HepG2 (cell line): ENCODE data around the gene CTNNBL1. TPM values are rescaled to one million over a fixed set of nuclear protein-coding genes. Genes with fewer than 3 reads are reported as not detected.
"Not testable (repeated sequence)": the region's sequence is repeated elsewhere in the genome, so short reads cannot be mapped to it uniquely, and the experiment has no call there.

Source experiments
- ATAC-seq: fragments of 200-7000 bp; cut with Tn5 transposase; 3 replicates; pipeline ENCODE4 v1.9.1; 2020; ENCODE audit warnings: mild to moderate bottlenecking, moderate library complexity
- BruUV-seq: library from RNA; stranded (reverse); fragments of 400-500 nt; replicated peaks from 2 replicates; lab custom pipeline; 2021; lab: Mats Ljungman, UMichigan
- CTCF ChIA-PET: fragments of 300-600 bp; formaldehyde crosslinking; extraction: SDS; loops from one replicate; lab custom pipeline; 2021; ENCODE audit warnings: low total read pairs, inconsistent platforms, low intra/inter-chr PET ratio; lab: Yijun Ruan, JAX
- POLR2A ChIA-PET: fragments of 350-600 bp; sonication (Branson Sonifier 250); formaldehyde crosslinking; loops from one replicate; lab custom pipeline; 2020; ENCODE audit warnings: antibody characterized with exemption, inconsistent platforms; lab: Yijun Ruan, JAX
- DNase-seq: peaks from one replicate; pipeline ENCODE4 v3.0.0-alpha.2; 2015; ENCODE audit warnings: low spot score
- FAIRE-seq: peaks from 3 replicates; lab custom pipeline; 2011; peaks lifted over from hg19 to GRCh38; lab: Jason Lieb, UNC
- H2AFZ ChIP-seq: one replicate; pipeline ENCODE4 v1.6.1; 2011; ENCODE audit warnings: low read length, inconsistent platforms
- H3K27ac ChIP-seq: fragments of 300-600 bp; 3 replicates; pipeline ENCODE4 v1.8.0; 2011; ENCODE audit warnings: mixed run types, mild to moderate bottlenecking, mixed read lengths, low read length, inconsistent platforms; ENCODE audit not compliant: insufficient read depth; ENCODE audit errors: extremely low read length
- H3K27me3 ChIP-seq, 2 experiments: fragments of 200-600 bp in 1 of 2; 2 replicates in 1 of 2; 3 replicates in 1 of 2; pipeline versions ENCODE4 v1.6.0 to v1.8.0; 2011; ENCODE audit warnings: low read length in 2 of 2, mild to moderate bottlenecking in 2 of 2, moderate library complexity in 2 of 2, inconsistent platforms in 1 of 2; ENCODE audit not compliant: insufficient read depth in 2 of 2, control insufficient read depth in 1 of 2
- H3K36me3 ChIP-seq, 2 experiments: fragments of 200-600 bp in 1 of 2; replicated peaks in 1 of 2; 2 replicates in 1 of 2; 3 replicates in 1 of 2; pipeline versions ENCODE4 v1.5.1 to v1.8.0; 2011; ENCODE audit warnings: low read length in 2 of 2, inconsistent platforms in 1 of 2; ENCODE audit not compliant: insufficient read depth in 2 of 2, control insufficient read depth in 1 of 2
- H3K4me1 ChIP-seq: 2 replicates; pipeline ENCODE4 v1.5.1; 2012; ENCODE audit warnings: low read length, inconsistent platforms; ENCODE audit not compliant: insufficient read depth
- H3K4me2 ChIP-seq: 2 replicates; pipeline ENCODE4 v1.6.0; 2011; ENCODE audit warnings: low read depth, low read length, inconsistent platforms
- H3K4me3 ChIP-seq, 3 experiments: fragments of 200-600 bp in 1 of 3; sonication (generic), shearing (Covaris generic) in 1 of 3; replicated peaks in 1 of 3; 2 replicates each; pipeline ENCODE4 v1.5.1; 2011 to 2016; ENCODE audit warnings: low read length in 3 of 3, inconsistent platforms in 2 of 3, low read depth in 2 of 3, mild to moderate bottlenecking in 2 of 3, control low read depth in 1 of 3, mixed read lengths in 1 of 3; ENCODE audit not compliant: insufficient read depth in 1 of 3
- H3K79me2 ChIP-seq: one replicate; pipeline ENCODE4 v1.6.1; 2011; ENCODE audit warnings: low read length, inconsistent platforms; ENCODE audit not compliant: insufficient read depth
- H3K9ac ChIP-seq: 2 replicates; pipeline ENCODE4 v1.6.0; 2011; ENCODE audit warnings: mild to moderate bottlenecking, low read depth, low read length, inconsistent platforms; ENCODE audit not compliant: insufficient read depth
- H3K9me3 ChIP-seq: 2 replicates; pipeline ENCODE4 v1.5.1; 2012; ENCODE audit warnings: mild to moderate bottlenecking, low read length
- H4K20me1 ChIP-seq: 2 replicates; pipeline ENCODE4 v1.6.0; 2011; ENCODE audit warnings: inconsistent platforms, mild to moderate bottlenecking, low read length, moderate library complexity; ENCODE audit not compliant: insufficient read depth
- NFE2 ChIP-seq: sonication (generic); formaldehyde crosslinking; IDR thresholded peaks from 2 replicates; pipeline ENCODE4 v1.4.0; 2020; ENCODE audit warnings: missing genetic modification reagents
- RARG ChIP-seq: sonication (generic); formaldehyde crosslinking; IDR thresholded peaks from 2 replicates; pipeline ENCODE4 v1.4.0; 2020; ENCODE audit warnings: low read depth, mild to moderate bottlenecking, missing genetic modification reagents
- ZNF614 ChIP-seq: IDR thresholded peaks from 2 replicates; pipeline ENCODE4 v1.6.1; 2018; ENCODE audit warnings: missing biosample characterization, missing genetic modification reagents, inconsistent platforms, borderline replicate concordance
- ZNF772 ChIP-seq: sonication (generic); formaldehyde crosslinking; IDR thresholded peaks from 2 replicates; pipeline ENCODE4 v1.5.0; 2020; ENCODE audit warnings: mild to moderate bottlenecking, missing genetic modification reagents
- WGBS: methylation state at CpG from one replicate; pipeline ENCODE4 v1.1.6; 2017; ENCODE audit warnings: low lambda C conversion rate; 5-methylcytosine and 5-hydroxymethylcytosine counted together
- in situ Hi-C: cut with HindIII; loops from 2 replicates; pipeline ENCODE4 v1.10.0; 2017; ENCODE audit warnings: low pct_unique_long_range_greater_than_20kb; ENCODE audit not compliant: extremely low pct_ligation_motif_present
- intact Hi-C: fragments of 100-400 bp; cut with micrococcal nuclease; formaldehyde crosslinking; loops from one replicate; pipeline ENCODE4 v1.10.0; 2022; ENCODE audit not compliant: unreplicated experiment
- polyA plus RNA-seq, 8 experiments: library from polyadenylated mRNA; depleted of rRNA in 3 of 8; stranded (reverse) in 7 of 8; unstranded in 1 of 8; fragments of >200 nt; fragmentation: Illumina TruSeq in 4 of 8; extraction: Trizol in 4 of 8; gene quantifications; 2 replicates each; pipeline versions ENCODE4 v1.2.1 to v1.2.3, GENCODE V29; 2011 to 2016; ENCODE audit warnings: low read depth in 4 of 8, missing spikeins in 1 of 8, mixed read lengths in 1 of 8; ENCODE audit not compliant: insufficient read depth in 1 of 8
- total RNA-seq, 5 experiments: library from RNA; depleted of rRNA; stranded (reverse); fragments of >200 nt; fragmentation: Illumina TruSeq; extraction: Trizol; gene quantifications; 2 replicates each; pipeline ENCODE4 v1.2.3, GENCODE V29; 2016; ENCODE audit warnings: low read depth in 1 of 5
- TF ChIP-seq, protein P1 (sequence below): sonication (generic); formaldehyde crosslinking; IDR thresholded peaks from 2 replicates; pipeline ENCODE4 v1.4.0; 2020; ENCODE audit warnings: missing genetic modification reagents, borderline replicate concordance
- TF ChIP-seq, protein P2 (sequence below): sonication (generic); formaldehyde crosslinking; IDR thresholded peaks from 2 replicates; pipeline ENCODE4 v1.8.0; 2022; ENCODE audit warnings: mild to moderate bottlenecking, missing genetic modification reagents

Gene CTNNBL1
- total and polyA plus RNA-seq, 2 of the 13 experiments (the other 11 are each of a cell fraction or from before 2014, with no cell fraction given) = 49.3 to 94.6 TPM

DNA sequence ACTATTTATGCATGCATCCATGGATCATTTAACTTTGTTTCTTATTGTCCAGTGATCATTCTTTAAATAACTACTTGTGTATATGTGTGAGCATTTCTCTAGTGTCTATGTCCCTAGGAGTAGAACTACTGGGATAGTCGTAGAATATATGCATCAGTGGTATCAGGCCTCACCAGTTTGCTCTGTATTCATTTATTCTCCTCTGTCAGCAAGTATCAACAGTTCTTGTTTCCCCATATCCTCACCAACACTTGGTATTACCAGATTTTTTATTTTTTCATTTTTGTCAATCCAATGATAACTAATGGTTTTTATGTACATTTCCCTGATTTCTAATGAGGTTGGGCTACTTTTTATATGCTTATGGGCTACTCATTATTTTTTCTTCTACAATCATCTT is 27.9 kb downstream of the CTNNBL1 start:
- H3K4me3 ChIP-seq = no peak overlapping the region
- H3K9me3 ChIP-seq = no peaks in the 10 kb centered on the region
- H3K36me3 ChIP-seq = no peaks in the 10 kb centered on the region
- ChIA-PET POLR2A (no interaction called here), CTCF (no interaction called here)
- no peak overlapping the region for H3K27ac ChIP-seq
- H3K9ac ChIP-seq = no peak overlapping the region
- intact Hi-C loops = no loop called here
- FAIRE-seq (no peak), DNase-seq (no peak), ATAC-seq (no peak)
- no TSS peak for BruUV-seq
- peaks cover 39% of the 10 kb centered on the region for H3K4me1 ChIP-seq
- in situ Hi-C loops = no loop called here
- H3K27me3 ChIP-seq = no peaks in the 10 kb centered on the region
- TF ChIP-seq ZNF772 (no peak), ZNF614 (CRISPR knock-in tag) (no peak), RARG (CRISPR knock-in tag) (no peak), NFE2 (no peak)
- TF ChIP-seq, protein P1, sequence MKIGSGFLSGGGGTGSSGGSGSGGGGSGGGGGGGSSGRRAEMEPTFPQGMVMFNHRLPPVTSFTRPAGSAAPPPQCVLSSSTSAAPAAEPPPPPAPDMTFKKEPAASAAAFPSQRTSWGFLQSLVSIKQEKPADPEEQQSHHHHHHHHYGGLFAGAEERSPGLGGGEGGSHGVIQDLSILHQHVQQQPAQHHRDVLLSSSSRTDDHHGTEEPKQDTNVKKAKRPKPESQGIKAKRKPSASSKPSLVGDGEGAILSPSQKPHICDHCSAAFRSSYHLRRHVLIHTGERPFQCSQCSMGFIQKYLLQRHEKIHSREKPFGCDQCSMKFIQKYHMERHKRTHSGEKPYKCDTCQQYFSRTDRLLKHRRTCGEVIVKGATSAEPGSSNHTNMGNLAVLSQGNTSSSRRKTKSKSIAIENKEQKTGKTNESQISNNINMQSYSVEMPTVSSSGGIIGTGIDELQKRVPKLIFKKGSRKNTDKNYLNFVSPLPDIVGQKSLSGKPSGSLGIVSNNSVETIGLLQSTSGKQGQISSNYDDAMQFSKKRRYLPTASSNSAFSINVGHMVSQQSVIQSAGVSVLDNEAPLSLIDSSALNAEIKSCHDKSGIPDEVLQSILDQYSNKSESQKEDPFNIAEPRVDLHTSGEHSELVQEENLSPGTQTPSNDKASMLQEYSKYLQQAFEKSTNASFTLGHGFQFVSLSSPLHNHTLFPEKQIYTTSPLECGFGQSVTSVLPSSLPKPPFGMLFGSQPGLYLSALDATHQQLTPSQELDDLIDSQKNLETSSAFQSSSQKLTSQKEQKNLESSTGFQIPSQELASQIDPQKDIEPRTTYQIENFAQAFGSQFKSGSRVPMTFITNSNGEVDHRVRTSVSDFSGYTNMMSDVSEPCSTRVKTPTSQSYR (CRISPR knock-in tag) = no peak
- TF ChIP-seq, protein P2, sequence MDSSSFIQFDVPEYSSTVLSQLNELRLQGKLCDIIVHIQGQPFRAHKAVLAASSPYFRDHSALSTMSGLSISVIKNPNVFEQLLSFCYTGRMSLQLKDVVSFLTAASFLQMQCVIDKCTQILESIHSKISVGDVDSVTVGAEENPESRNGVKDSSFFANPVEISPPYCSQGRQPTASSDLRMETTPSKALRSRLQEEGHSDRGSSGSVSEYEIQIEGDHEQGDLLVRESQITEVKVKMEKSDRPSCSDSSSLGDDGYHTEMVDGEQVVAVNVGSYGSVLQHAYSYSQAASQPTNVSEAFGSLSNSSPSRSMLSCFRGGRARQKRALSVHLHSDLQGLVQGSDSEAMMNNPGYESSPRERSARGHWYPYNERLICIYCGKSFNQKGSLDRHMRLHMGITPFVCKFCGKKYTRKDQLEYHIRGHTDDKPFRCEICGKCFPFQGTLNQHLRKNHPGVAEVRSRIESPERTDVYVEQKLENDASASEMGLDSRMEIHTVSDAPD (CRISPR knock-in tag) = no peak
- no peaks in the 10 kb centered on the region for H4K20me1 ChIP-seq
- H3K79me2 ChIP-seq = peaks cover 36% of the 10 kb centered on the region
- no peak overlapping the region for H2AFZ ChIP-seq
- WGBS = 94% methylated on average over 1 of the region's 1 CpG
- no peak overlapping the region for H3K4me2 ChIP-seq

GRCh38 chr20:37722312-37722711 is 28.5 kb downstream of the CTNNBL1 start:
- H3K27me3 ChIP-seq, H3K4me3 ChIP-seq, H3K9ac ChIP-seq, FAIRE-seq, BruUV-seq, ATAC-seq, in situ Hi-C loops, intact Hi-C loops, H3K27ac ChIP-seq, DNase-seq, H4K20me1 ChIP-seq, H3K36me3 ChIP-seq, POLR2A ChIA-PET, H2AFZ ChIP-seq, H3K4me2 ChIP-seq, CTCF ChIA-PET, H3K9me3 ChIP-seq: not testable (repeated sequence)
- peaks cover 32% of the 10 kb centered on the region for H3K79me2 ChIP-seq
- WGBS = 97% methylated on average over 4 of the region's 4 CpGs
- H3K4me1 ChIP-seq = peaks cover 39% of the 10 kb centered on the region
